Measurements from ENCODE around the gene ATP6V1E1.
"Not testable (repeated sequence)": the region's sequence is repeated elsewhere in the genome, so short reads cannot be mapped to it uniquely, and the experiment has no call there.

Gene ATP6V1E1

GRCh38 chr22:17580441-17581031 lies 48.0 kb downstream of the ATP6V1E1 start:
- no peak for DNase-seq

GRCh38 chr22:17579535-17579981 lies 49.0 kb downstream of the ATP6V1E1 start:
- no peak for DNase-seq

GRCh38 chr22:17578136-17578754 lies 50.3 kb downstream of the ATP6V1E1 start:
- no peak for DNase-seq

- DNase-seq = no peak
Observed at GRCh38 chr22:17576470-17576869, 52.1 kb downstream of the ATP6V1E1 start.

GRCh38 chr22:17575681-17576080 lies 52.9 kb downstream of the ATP6V1E1 start:
- DNase-seq = no peak

- no peak for DNase-seq
Observed at GRCh38 chr22:17575151-17575550, 53.4 kb downstream of the ATP6V1E1 start.

- DNase-seq = no peak
Observed at GRCh38 chr22:17570851-17571631, 57.5 kb downstream of the ATP6V1E1 start.

GRCh38 chr22:17569971-17570511 lies 58.5 kb downstream of the ATP6V1E1 start:
- DNase-seq = no peak

GRCh38 chr22:17566776-17567175 lies 61.8 kb downstream of the ATP6V1E1 start:
- no peak for DNase-seq

GRCh38 chr22:17566016-17566687 lies 62.4 kb downstream of the ATP6V1E1 start:
- DNase-seq = not testable (repeated sequence)

- no peak for DNase-seq
Observed at GRCh38 chr22:17563936-17564391, 64.6 kb downstream of the ATP6V1E1 start.

- no peak for DNase-seq
Observed at GRCh38 chr22:17562906-17563870, 65.4 kb downstream of the ATP6V1E1 start, which contains the start of gene SLC25A18. Gene SLC25A18 (plus strand): TSS chr22:17563498. CDS start chr22:17579945, 16,447 bp downstream.

GRCh38 chr22:17559188-17559587 lies 69.4 kb downstream of the ATP6V1E1 start:
- no peak for DNase-seq

- DNase-seq = no peak
Observed at GRCh38 chr22:17554814-17555213, 73.7 kb downstream of the ATP6V1E1 start.

GRCh38 chr22:17552737-17553136 lies 75.8 kb downstream of the ATP6V1E1 start:
- DNase-seq = no peak

GRCh38 chr22:17549655-17550054 lies 78.9 kb downstream of the ATP6V1E1 start:
- DNase-seq = no peak

GRCh38 chr22:17549183-17549582 lies 79.4 kb downstream of the ATP6V1E1 start:
- no peak for DNase-seq

GRCh38 chr22:17548756-17549035 lies 79.9 kb downstream of the ATP6V1E1 start:
- no peak for DNase-seq

- DNase-seq = no peak
Observed at GRCh38 chr22:17548010-17548755, 80.4 kb downstream of the ATP6V1E1 start.

- no peak for DNase-seq
Observed at GRCh38 chr22:17542452-17542851, 86.1 kb downstream of the ATP6V1E1 start.

Data from cortex of kidney (tissue), 1 donor.